ENCODE measurements around the gene NRBF2. TPM values are rescaled to one million over a fixed set of nuclear protein-coding genes. Genes with fewer than 3 reads are reported as not detected.

Gene NRBF2
- total and polyA plus RNA-seq, 12 donors = 5.4 to 23.1 (median 13.9) TPM

- DNase-seq = no peak
- intact Hi-C loops (cut with DNase I) = loop anchor here in 1 of 2 donors (5.0 kb wide), 1 partner anchor 147 kb away; no protein-coding TSS in a partner anchor
- no peaks in the 10 kb centered on the region for H3K9me3 ChIP-seq (replicated peaks in 1 of 3)
- WGBS, 4 donors = 78 to 86% (median 84%) methylated on average over 6 of the region's 6 CpGs
- peaks cover 3 to 8% of the 10 kb centered on the region in 2 donors for H3K4me1 ChIP-seq (replicated peaks in 1 of 2)
- H3K36me3 ChIP-seq (replicated peaks in 1 of 2) = peaks cover 0 to 20% of the 10 kb centered on the region in 2 donors
- TF ChIP-seq POLR2A (IDR thresholded peaks at IDR 0.05) = no peak
- no peak for TF ChIP-seq CTCF (IDR thresholded peaks at IDR 0.05)
- no peak overlapping the region for H3K4me3 ChIP-seq
- H3K27me3 ChIP-seq = no peaks in the 10 kb centered on the region
- no peak overlapping the region for H3K27ac ChIP-seq
These were observed 21.6 kb downstream of the NRBF2 start for GRCh38 chr10:63154546-63155387.

DNA sequence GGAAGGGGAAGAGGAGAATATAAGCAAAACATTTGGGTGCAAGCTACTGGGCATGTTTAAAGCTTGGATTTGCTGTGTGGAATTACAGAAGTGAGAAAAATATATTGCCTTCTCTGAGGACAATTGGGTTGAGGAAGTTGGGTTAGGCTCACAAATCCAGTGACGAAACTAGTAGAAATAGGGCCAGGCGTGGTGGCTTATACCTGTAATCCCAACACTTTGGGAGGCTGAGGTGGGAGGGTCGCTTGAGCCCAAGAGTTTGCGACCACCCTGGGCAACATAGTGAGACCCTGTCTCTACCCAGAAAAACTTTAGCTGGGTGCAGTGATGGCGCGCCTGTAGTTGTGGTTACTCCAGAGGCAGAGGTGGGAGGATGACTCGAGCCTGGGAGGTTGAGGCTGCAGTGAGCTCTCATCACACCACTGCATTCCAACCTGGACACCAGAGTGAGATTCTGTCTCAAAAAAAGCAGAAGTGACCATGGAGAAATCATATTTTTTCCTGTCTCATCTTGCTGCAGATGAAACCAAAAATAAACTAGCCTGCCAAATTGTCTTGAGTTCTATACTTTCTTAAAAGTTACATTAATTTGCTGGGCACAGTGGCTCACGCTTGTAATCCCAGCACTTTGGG lies 22.4 kb downstream of the NRBF2 start:
- intact Hi-C loops (cut with DNase I) = loop anchor here in 1 of 2 donors (5.0 kb wide), 1 partner anchor 148 kb away; no protein-coding TSS in a partner anchor
- peaks cover 3 to 8% of the 10 kb centered on the region in 2 donors for H3K4me1 ChIP-seq (replicated peaks in 1 of 2)
- TF ChIP-seq CTCF (IDR thresholded peaks at IDR 0.05) (no peak), POLR2A (IDR thresholded peaks at IDR 0.05) (no peak)

DNA sequence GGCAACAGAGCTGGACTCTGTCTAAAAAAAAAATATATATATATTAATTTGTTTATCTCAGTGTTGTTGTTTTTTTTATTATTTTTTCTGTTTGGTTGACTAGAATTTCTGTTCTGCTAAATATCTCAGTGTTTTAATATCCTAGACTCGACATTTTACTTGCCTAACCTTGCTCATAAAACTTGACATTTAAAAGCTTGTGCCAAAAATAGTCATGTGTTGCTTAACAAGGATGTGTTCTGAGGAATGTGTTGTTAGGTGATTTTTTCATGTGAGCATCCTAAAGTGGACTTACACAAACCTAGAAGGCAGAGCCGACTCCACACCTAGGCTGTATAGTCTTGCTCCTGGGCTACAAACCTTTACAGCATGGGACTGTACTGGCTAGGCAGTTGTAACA lies 23.1 kb downstream of the NRBF2 start:
- Histone ChIP-seq H3K36me3 (replicated peaks in 1 of 2) (peaks cover 0 to 14% of the 10 kb centered on the region in 2 donors), H3K27me3 (no peaks in the 10 kb centered on the region), H3K4me1 (replicated peaks in 1 of 2) (peaks cover 3 to 8% of the 10 kb centered on the region in 2 donors), H3K4me3 (no peak overlapping the region), H3K27ac (no peak overlapping the region), H3K9me3 (replicated peaks in 1 of 3) (no peaks in the 10 kb centered on the region)
- TF ChIP-seq POLR2A (IDR thresholded peaks at IDR 0.05) (no peak), CTCF (IDR thresholded peaks at IDR 0.05) (no peak)
- no peak for DNase-seq
- 50 to 54% (median 51%) methylated on average over 2 of the region's 2 CpGs for WGBS, 4 donors
- intact Hi-C loops (cut with DNase I) = loop anchor here in 1 of 2 donors (5.0 kb wide), 1 partner anchor 149 kb away; no protein-coding TSS in a partner anchor

More for the DNA sequence above, 22.4 kb downstream of the NRBF2 start:
- DNase-seq = no peak
- 85 to 96% (median 88%) methylated on average over 7 to 8 of the region's 8 CpGs for WGBS, 4 donors
- peaks cover 0 to 16% of the 10 kb centered on the region in 2 donors for H3K36me3 ChIP-seq (replicated peaks in 1 of 2)
- no peak overlapping the region for H3K4me3 ChIP-seq
- no peaks in the 10 kb centered on the region for H3K27me3 ChIP-seq
- no peaks in the 10 kb centered on the region for H3K9me3 ChIP-seq (replicated peaks in 1 of 3)
- no peak overlapping the region for H3K27ac ChIP-seq
